SK-N-SH treated with all-trans-retinoic acid at 6 μM for 48 hours (cell line): ENCODE measurements around the gene PRC1.

Source experiments
- ATAC-seq: fragments of 200-7000 bp; cut with Tn5 transposase; 3 replicates; pipeline ENCODE4 v1.9.1; 2020; ENCODE audit warnings: mild to moderate bottlenecking, moderate library complexity
- BACH2 ChIP-seq: fragments of 250-450 bp; sonication (Bioruptor Pico); IDR thresholded peaks from 2 replicates; pipeline ENCODE4 v1.9.0; 2021; ENCODE audit warnings: mild to moderate bottlenecking, borderline replicate concordance
- CSDC2 ChIP-seq: fragments of 250-450 bp; sonication (Bioruptor Pico); IDR thresholded peaks from 2 replicates; pipeline ENCODE4 v1.5.0; 2020; ENCODE audit warnings: mild to moderate bottlenecking, moderate library complexity
- ESRRG ChIP-seq: fragments of 250-450 bp; sonication (Bioruptor Pico); IDR thresholded peaks from 2 replicates; pipeline ENCODE4 v1.6.1; 2021; ENCODE audit warnings: mild to moderate bottlenecking
- ISL1 ChIP-seq: fragments of 250-450 bp; sonication (Bioruptor Pico); IDR thresholded peaks from 2 replicates; pipeline ENCODE4 v2.1.2; 2022; ENCODE audit warnings: mild to moderate bottlenecking, moderate library complexity
- OSR1 ChIP-seq: fragments of 250-450 bp; sonication (Bioruptor Pico); IDR thresholded peaks from 2 replicates; pipeline ENCODE4 v1.8.0; 2022; ENCODE audit warnings: moderate library complexity, mild to moderate bottlenecking, inconsistent platforms
- PATZ1 ChIP-seq: fragments of 250-450 bp; sonication (Bioruptor Pico); IDR thresholded peaks from 2 replicates; pipeline ENCODE4 v1.8.0; 2020; ENCODE audit warnings: mild to moderate bottlenecking, moderate library complexity, borderline replicate concordance
- POU6F1 ChIP-seq: fragments of 250-450 bp; sonication (Bioruptor Pico); IDR thresholded peaks from 2 replicates; pipeline ENCODE4 v1.8.0; 2021; ENCODE audit warnings: low read depth, mild to moderate bottlenecking, moderate library complexity, borderline replicate concordance
- PPARA ChIP-seq: fragments of 250-450 bp; sonication (Bioruptor Pico); IDR thresholded peaks from 2 replicates; pipeline ENCODE4 v1.5.0; 2020; ENCODE audit warnings: mild to moderate bottlenecking, borderline replicate concordance
- RARB ChIP-seq: fragments of 250-450 bp; sonication (Bioruptor Pico); IDR thresholded peaks from 2 replicates; pipeline ENCODE4 v1.8.0; 2021; ENCODE audit warnings: mild to moderate bottlenecking, moderate library complexity
- SNAI2 ChIP-seq: fragments of 250-450 bp; sonication (Bioruptor Pico); IDR thresholded peaks from 2 replicates; pipeline ENCODE4 v1.5.0; 2020; ENCODE audit warnings: mild to moderate bottlenecking, moderate library complexity
- TOX ChIP-seq: fragments of 250-450 bp; sonication (Bioruptor Pico); IDR thresholded peaks from 2 replicates; pipeline ENCODE4 v1.8.0; 2021; ENCODE audit warnings: mild to moderate bottlenecking, moderate library complexity, borderline replicate concordance
- ZC3H10 ChIP-seq: fragments of 250-450 bp; sonication (Bioruptor Pico); IDR thresholded peaks from 2 replicates; pipeline ENCODE4 v1.5.1; 2021; ENCODE audit warnings: mild to moderate bottlenecking, moderate library complexity
- ZFP3 ChIP-seq: fragments of 250-450 bp; sonication (Bioruptor Pico); IDR thresholded peaks from 2 replicates; pipeline ENCODE4 v1.5.0; 2020; ENCODE audit warnings: mild to moderate bottlenecking, moderate library complexity
- ZFP30 ChIP-seq: fragments of 450-650 bp; formaldehyde crosslinking; IDR thresholded peaks from 2 replicates; pipeline ENCODE4 v1.5.0; 2022; ENCODE audit warnings: mild to moderate bottlenecking, moderate library complexity
- ZNF565 ChIP-seq: fragments of 450-650 bp; formaldehyde crosslinking; conservative IDR thresholded peaks from 2 replicates; pipeline ENCODE4 v1.5.0; 2020; ENCODE audit warnings: low read depth, mild to moderate bottlenecking, moderate library complexity
- ZNF70 ChIP-seq: fragments of 450-650 bp; formaldehyde crosslinking; IDR thresholded peaks from 2 replicates; pipeline ENCODE4 v1.5.0; 2020; ENCODE audit warnings: mild to moderate bottlenecking, moderate library complexity
- ZNF8 ChIP-seq: fragments of 450-650 bp; formaldehyde crosslinking; IDR thresholded peaks from 2 replicates; pipeline ENCODE4 v1.5.0; 2020; ENCODE audit warnings: mild to moderate bottlenecking, moderate library complexity

PRC1 gene

GRCh38 chr15:90981681-90982080 is 12.7 kb downstream of the PRC1 start:
- ATAC-seq = no peak
- TF ChIP-seq CSDC2 (no peak), ZNF8 (CRISPR knock-in tag) (no peak), ISL1 (CRISPR knock-in tag) (no peak), POU6F1 (CRISPR knock-in tag) (no peak), ESRRG (CRISPR knock-in tag) (no peak), ZFP3 (CRISPR knock-in tag) (no peak)

- no peak for TF ChIP-seq ZNF70
- no peak for TF ChIP-seq ZC3H10 (CRISPR knock-in tag)
- TF ChIP-seq PATZ1 = no peak
- no peak for ATAC-seq
Measured at GRCh38 chr15:90979582-90979981, 14.8 kb downstream of the PRC1 start.

GRCh38 chr15:90974216-90974615 is 20.1 kb downstream of the PRC1 start:
- no peak for ATAC-seq
- TF ChIP-seq PATZ1 (no peak), ZFP3 (CRISPR knock-in tag) (no peak), SNAI2 (CRISPR knock-in tag) (no peak), POU6F1 (CRISPR knock-in tag) (no peak), PPARA (CRISPR knock-in tag) (no peak)

- no peak for ATAC-seq
- TF ChIP-seq ESRRG (CRISPR knock-in tag) (no peak), TOX (CRISPR knock-in tag) (no peak), POU6F1 (CRISPR knock-in tag) (no peak), ZFP30 (CRISPR knock-in tag) (no peak), RARB (CRISPR knock-in tag) (no peak), ZNF8 (CRISPR knock-in tag) (no peak), PATZ1 (no peak), ZFP3 (CRISPR knock-in tag) (no peak), OSR1 (CRISPR knock-in tag) (no peak), ZNF565 (CRISPR knock-in tag) (no peak), CSDC2 (no peak), ZNF70 (no peak), BACH2 (CRISPR knock-in tag) (no peak)
- TF ChIP-seq, all 23 proteins: peak for 0
Measured at GRCh38 chr15:90972133-90972532, 22.2 kb downstream of the PRC1 start.
